Measurements from ENCODE around the gene TEKT5. TPM values are rescaled to one million over a fixed set of nuclear protein-coding genes. Genes with fewer than 3 reads are reported as not detected.
"Not testable (repeated sequence)": the region's sequence is repeated elsewhere in the genome, so short reads cannot be mapped to it uniquely, and the experiment has no call there.

The TEKT5 gene
- total RNA-seq, 1 donor from 2014 or later: not detected

DNA sequence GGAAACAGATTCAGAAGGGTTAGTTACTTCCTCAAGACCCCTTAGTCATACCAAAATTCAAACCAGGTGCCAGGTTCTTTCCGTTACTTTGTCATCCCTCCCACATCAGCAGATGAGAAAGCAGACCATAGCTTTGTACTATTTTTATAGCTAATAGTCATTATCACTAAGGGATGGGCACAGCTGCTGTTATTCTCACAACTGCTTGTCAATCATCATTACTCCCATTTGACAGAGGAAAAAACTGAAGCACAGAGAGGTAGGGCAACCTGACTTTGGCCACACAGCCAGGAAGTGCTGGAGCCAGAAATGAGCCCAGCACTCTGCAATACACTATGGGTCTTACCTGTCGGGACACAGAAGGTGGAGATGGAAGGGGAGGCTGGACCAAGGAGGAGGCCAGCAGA is 30.0 kb downstream of the TEKT5 start:
- no peak for ATAC-seq
- DNase-seq: no peak
- intact Hi-C loops (cut with micrococcal nuclease): no loop called here

DNA sequence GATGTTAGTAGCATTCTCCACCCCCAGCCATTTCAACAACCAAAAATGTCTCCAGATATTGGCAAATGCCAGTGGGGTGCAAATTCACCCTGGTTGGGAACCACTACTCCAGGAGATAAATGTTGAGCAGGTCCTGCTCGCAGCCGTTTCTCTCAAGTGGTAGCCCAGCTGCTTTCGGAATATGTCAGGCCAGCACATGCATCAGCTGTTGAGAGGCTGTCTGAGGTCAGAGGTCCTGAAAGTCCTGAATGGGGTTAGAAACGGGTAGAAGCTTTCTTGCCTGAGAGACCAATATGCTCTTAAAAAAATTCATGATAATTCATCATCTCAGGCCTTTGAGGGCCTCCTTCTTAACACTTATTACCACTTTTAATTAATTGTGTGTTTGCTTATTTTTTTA is 31.0 kb downstream of the TEKT5 start:
- DNase-seq: no peak
- intact Hi-C loops (cut with micrococcal nuclease): no loop called here
- no peak for ATAC-seq

DNA sequence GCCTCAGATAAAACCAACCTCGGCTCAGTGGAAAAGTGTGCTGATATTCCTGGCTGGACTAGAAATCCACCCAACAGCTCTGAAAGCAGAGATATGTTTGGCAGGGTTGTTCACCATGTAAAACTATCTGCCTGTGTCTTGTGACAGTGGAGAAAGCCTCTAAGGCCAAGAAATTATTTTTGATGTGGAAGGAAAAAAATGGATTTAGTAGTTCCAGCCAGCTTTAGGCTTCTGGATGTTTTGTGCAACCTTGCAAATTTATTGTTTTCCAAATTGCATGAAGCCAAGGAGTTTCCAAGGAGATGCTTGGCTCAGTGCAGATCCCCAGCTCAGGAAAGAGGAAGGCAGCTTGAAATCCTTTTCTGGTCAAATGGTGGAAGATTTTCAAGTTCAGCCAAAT is 31.6 kb downstream of the TEKT5 start:
- intact Hi-C loops (cut with micrococcal nuclease): no loop called here
- peak; percentile 63 for ATAC-seq

DNA sequence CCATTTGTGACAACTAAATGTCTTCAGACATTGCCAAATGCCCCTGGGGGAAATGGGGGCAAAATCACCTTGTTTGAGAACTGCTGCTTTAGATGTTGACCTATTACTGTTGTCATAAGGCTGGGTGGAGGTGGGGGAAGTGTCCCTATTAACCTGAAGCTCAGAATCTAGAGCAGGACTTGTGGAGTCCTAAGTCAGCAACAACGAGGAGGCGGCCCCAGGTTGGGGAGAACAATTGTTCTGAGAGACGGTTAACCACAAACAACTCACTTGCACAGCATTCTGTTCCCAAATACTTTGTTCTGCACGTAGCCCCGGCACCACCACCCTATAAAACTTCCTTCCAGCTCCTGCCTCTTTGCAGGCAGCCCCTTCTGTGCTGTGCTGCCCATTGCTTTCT is 32.5 kb downstream of the TEKT5 start:
- ATAC-seq (no peak), DNase-seq (no peak)
- intact Hi-C loops (cut with micrococcal nuclease): no loop called here

More for the DNA sequence above, 31.6 kb downstream of the TEKT5 start:
- DNase-seq: no peak

DNA sequence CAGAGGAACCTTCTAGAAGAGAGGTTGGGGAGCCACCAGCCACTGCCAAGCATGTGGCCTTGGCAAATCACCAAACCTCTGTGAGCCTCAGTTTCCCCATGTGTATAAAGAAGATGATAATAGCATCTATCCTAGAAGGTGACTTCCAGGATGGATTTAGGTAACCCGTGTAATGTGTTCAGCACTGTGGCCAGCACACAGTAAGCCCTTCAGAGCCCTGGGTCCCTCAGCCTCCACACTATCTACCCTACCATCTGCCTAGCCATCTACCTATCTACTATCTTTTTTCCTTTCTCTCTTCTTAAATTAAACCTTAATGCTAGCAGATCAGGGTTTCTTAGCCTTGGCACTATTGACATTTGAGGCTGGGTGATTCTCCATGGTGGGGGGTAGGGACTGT is 33.0 kb downstream of the TEKT5 start:
- DNase-seq: no peak
- ATAC-seq: no peak
- intact Hi-C loops (cut with micrococcal nuclease): no loop called here

DNA sequence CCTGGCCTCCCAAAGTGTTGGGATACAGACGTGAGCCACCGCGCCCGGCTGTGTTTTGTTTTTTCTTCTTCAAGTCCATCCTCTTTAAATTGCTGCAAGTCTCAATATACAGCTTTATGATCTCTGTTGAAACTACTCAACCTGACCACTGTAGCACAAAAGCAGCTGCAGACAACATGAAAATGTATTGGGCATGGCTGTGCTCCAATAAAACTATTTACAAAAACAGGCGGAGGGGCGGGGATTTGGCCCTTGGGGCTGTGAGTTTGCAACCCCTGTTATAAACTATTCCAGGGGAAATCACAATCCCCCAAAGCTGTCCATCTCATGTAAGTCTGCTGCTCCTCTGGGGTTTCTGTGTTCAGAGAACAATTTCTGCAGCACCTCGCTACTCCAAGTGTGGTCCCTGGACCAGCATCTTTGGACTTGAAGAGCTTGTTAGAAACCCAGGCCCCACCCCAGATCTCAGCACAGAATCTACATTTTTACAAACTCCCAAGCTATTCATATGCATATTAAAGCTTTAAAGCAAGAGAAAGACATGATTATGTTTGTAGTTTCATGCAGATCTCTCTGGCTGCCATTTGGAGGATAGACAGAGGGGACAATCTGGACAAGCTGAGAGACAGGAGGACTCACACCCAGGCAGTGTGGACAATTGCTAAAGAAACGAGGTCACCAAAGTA is 33.6 kb downstream of the TEKT5 start:
- intact Hi-C loops (cut with micrococcal nuclease): no loop called here
- ATAC-seq (no peak), DNase-seq (no peak)

DNA sequence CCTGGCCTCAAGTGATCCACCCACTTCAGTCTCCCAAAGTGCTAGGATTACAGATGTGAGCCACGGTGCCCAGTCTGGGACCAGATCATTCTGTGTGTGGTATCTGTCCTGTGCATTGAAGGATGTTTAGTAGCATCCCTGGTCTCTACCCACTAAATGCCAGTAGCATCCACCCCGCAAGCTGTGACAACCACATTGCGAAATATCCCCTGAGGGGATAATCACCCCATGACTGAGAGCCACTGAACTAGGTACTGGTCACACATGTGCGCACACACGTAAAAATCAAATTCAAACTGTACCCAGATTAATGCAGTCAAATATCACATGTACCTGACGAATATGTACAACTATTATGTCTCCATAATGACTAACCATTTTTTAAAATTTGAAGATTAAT is 35.8 kb downstream of the TEKT5 start:
- intact Hi-C loops (cut with micrococcal nuclease): no loop called here
- DNase-seq (no peak), ATAC-seq (no peak)

DNA sequence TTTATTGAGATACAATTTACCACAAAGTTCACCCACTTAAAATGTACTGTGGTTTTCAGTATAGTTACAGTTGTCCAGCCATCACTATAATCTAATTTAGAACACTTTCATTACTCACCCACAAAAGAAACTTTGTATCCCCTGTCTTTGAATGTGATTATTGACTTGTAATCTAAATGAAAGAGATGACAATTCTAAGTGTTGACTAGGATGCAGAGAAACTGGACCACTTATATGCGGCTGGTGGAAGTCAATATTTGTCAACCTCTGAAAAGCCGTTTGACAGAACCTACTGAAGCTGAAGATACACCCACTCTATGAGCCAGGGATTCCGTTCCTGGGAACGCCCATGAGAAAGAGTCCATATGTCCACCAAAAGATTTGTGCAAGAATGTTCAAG is 36.8 kb downstream of the TEKT5 start:
- DNase-seq (no peak), ATAC-seq (no peak)
- intact Hi-C loops (cut with micrococcal nuclease): no loop called here

DNA sequence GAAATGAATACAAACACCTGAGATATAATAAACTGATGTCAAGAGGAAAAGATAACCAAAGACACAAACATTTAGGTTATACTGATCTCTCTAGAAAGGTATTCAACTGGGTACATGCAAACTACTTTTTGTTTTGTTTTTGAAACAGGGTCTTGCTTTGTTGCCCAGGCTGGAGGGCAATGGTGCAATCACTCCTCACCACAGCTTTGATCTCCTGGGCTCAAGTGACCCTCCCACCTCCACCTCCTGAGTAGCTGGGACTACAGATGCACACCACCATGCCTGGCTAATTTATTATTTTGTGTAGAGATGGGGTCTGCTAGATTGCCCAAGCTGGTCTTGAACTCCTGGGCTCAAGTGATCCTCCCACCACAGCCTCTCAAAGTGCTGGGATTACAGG is 38.1 kb downstream of the TEKT5 start:
- no peak for ATAC-seq
- intact Hi-C loops (cut with micrococcal nuclease): no loop called here

DNA sequence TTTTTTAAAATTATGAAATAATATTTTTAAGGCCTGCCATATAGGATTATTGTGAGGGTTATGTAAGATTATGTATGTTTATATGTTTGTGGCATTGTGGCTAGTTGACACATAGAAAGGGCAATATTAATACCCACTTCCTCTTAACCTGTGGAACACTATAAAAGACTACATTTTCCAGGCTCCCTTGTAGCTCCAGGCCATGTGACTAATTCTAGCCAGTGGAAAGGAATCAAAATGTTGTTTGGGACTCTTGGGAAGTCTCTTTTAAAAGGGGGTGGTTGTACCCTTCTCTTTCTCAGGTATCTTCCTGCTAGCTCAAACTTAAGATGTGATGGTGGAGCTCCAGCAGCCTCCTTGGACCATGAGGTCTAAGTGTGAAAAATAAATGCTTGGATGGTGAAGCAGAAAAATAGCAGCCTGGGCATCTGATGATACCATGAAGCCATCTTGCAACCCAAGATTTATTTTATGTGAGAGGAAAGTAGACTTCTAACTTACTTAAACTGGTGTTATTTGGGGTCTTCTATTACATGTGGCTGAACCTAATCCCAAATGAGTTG is 39.2 kb downstream of the TEKT5 start:
- intact Hi-C loops (cut with micrococcal nuclease): no loop called here
- ATAC-seq: no peak
- no peak for DNase-seq

More for the DNA sequence above, 38.1 kb downstream of the TEKT5 start:
- no peak for DNase-seq

DNA sequence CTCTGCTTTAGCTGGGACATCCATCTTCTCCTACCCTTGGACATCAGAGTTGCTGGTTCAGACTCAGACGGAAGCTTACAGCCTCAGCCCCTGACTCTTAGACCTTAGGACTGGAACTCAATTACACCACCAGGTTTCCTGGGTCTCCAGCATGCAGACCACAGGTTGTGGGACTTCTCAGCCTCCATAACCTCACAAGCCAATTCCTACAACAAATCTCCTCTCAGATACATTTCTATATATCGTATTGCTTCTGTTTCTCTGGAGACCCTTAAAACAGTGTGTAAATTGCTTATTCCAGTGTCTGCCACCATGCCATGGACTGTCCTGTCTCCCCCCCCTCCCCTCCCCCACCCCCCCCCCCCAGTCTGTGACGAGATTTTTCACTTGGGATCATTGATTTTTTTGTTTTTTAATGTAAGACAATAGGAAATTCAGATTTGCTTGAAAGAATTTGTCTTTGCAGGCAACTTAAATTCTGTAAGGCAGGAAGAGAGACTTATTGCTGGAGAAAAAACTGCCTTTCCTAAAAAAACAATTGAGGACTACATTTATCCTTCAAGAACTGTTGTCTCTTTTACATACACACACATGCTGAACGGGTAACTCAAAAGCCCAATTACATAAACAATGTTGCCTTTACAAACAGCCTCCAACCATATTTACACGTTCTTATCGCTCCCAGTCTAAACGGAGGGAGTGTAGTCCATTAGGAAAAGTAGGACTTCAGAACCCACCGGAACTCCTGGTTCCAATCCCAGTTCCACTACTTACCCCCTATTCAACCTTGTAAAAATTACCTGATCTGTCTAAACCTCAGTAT is 39.9 kb downstream of the TEKT5 start:
- ATAC-seq (no peak), DNase-seq (no peak)
- intact Hi-C loops (cut with micrococcal nuclease): no loop called here

DNA sequence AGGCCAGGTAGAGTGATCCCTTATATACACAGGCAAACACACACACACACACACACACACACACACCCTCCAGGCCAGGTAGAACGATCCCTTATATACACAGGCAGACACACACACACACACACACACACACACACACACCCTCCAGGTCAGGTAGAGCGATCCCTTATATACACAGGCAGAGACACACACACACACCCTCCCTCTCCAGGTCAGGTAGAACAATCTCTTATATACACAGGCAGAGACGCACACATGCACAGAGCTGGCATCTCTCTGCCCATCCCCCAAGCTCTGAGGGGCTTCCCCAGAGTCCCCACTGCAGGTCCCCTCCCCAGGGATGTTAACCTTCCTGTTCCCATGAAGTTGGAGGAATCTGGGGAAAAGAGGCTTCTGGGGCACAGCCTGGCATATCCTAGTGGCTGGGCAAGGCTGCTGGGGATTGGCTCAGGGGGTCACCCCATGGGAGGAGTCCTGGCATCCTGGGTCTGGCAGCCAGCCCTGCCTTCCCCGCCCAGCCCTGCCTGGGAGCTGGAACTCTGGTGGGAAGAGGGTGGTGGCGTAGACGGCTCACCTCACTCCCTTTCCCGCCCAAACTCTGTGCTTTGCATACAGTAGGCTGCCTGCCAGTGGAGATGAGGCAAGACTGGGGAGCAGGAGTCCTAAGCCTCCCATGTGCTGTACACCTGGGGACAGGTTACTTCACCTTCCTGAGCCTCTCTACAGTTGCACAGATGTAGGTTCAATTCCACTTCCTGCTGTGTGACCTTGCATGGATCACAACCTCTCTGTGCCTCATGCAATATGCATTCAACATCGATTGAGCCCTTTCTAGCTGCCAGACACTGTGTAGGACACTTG is 41.8 kb downstream of the TEKT5 start:
- ATAC-seq: no peak
- intact Hi-C loops (cut with micrococcal nuclease): no loop called here
- DNase-seq: no peak

DNA sequence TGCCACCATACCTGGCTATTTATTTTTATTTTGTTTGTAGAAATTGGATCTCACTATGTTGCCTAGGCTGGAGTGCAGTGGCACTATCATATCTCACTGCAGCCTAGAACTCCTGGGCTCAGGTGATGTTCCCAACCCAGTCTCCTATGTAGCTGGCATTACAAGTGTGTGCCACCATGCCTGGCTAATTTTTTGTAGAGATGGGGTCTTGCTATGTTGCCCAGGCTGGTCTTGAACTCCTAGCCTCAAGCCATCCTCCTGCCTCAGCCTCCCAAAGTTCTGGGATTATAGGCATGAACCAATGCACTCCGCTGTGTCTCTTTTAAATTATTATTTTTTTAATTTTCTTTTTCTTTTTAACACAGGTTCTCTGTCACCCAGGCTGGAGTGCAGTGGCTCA is 45.6 kb downstream of the TEKT5 start:
- DNase-seq; intact Hi-C loops (cut with micrococcal nuclease); ATAC-seq: not testable (repeated sequence)

DNA sequence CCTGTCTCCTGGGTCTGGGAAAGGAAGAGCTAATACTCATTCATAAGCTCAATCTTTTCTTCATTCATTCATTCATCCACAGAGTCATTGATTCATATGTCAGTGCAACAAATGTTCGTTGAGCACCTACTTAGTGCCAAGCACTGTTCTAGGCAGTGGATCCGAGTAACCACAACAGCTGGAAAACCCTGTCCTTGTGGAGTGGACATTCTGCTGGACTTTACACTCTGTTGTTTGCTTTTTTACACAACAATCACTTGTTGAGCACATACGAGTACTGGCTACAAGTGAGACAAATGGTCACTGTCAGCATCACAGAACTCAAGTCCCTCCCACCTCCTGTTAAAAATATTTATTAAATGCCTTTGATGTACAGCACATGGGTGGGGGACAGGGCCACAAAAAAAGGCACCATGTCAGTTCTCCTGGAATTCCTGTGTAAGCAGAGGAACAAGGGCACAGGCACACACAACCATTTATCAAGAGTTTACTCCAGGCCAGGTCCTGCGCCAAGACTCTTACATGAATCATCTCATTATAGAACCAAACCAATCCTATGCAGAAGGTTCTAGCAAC is 46.9 kb downstream of the TEKT5 start:
- DNase-seq: no peak
- intact Hi-C loops (cut with micrococcal nuclease): no loop called here
- no peak for ATAC-seq

DNA sequence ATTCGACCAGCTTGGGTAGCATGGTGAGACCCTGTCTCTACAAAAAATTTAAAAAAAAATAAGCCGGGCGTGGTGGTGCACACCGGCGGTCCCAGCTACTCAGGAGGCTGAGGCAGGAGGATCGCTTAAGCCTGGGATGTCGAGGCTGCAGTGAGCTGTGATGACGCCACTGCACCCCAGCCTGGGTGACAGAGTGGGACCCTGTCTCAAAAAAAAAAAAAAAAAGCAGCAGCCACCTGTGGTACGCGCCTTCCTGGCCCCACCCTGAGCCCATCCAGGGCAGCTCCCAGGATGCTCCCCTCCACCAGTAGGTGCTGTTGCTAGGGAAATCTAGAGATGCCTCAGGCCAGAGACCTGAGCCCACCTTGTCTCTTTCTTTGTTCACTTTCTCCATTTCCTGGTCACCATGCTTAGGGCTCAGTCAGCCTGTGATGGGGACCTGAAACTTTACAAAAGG is 47.4 kb downstream of the TEKT5 start:
- intact Hi-C loops (cut with micrococcal nuclease): no loop called here
- no peak for DNase-seq
- ATAC-seq: no peak

DNA sequence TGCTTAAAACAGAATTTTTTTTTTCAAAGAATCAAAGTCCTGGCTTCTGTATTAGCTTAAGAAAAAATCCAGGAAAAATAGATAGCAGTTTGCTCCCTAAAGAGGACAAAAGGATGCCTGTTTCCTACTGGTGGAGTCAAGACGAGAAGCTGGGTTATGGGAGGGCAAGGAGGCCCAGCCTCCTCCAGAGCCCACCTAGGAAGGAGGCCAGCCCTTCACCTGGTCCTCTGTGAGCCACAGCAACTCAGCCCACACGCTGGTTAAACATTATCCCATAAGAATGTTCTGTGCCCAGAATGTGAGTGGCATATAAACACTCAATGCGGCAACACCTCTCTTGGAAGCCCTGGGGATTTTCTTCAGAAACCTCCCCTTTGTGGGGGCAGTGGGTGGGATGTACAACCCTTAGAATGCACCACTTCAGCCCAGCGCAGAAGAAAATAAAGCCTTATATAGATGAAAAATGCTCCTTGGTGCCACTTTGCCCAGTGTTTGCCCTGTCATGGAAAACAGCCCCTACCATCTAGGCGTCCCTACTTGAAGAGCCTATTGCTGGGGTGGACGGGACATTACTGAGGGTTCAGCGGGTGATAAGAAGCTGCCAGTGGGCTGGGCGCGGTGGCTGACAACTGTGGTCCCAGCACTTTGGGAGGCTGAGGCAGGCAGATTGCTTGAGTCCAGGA is 48.0 kb downstream of the TEKT5 start:
- intact Hi-C loops (cut with micrococcal nuclease): no loop called here
- no peak for DNase-seq
- ATAC-seq: no peak

DNA sequence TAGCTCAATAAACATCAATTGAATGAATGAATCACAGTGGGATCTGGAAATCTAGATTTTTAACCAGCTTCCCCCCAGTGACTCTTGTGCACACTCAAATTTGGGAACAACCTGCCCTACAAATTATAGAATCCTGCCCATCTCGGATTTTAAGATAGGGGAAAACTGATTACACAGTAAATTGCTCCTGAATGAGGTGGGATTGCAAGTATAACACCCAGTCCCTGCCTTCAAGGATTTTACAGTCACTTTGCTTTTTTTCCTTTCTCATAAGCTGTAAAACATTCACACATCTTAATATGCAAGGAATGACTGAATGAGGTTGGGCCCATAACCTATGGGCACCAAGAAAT is 48.5 kb downstream of the TEKT5 start:
- intact Hi-C loops (cut with micrococcal nuclease): no loop called here
- ATAC-seq (no peak), DNase-seq (no peak)

DNA sequence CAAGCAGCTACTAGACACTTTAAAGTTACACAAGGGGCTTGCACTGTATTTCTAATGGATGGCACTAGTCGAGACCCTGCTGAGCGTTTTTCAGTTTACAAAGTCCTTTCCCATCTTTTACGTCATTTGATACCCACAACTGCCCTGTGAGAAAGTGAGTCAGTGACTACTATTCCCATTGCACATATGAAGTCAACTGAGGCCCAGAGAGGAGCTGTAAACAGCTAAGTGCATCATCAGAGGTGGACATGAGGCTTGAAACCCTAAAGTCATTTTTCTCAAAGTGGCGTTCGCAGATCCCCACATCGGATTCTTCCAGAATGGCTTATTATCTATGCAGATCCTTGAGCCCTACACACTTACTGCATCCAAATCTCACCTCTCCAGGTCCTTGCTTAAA is 50.6 kb downstream of the TEKT5 start:
- no peak for DNase-seq
- intact Hi-C loops (cut with micrococcal nuclease): no loop called here
- ATAC-seq: no peak

DNA sequence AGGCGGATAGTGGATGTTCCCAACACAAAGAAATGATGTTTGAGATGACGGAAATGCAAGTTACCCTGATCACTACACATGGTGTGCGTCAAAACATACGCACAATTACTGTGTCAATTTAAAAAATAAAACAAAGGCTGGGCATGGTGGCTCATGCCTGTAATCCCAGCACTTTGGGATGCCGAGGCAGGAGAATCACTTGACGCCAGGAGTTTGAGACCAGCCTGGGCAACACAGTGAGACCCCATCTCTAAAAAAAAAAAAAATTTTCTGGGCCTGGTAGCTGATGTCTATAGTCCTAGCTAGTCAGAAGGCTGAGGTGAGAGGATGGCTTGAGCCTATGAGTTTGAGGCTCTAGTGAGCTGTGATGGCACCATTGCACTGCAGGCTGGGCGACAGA is 51.8 kb downstream of the TEKT5 start:
- no peak for DNase-seq
- intact Hi-C loops (cut with micrococcal nuclease): no loop called here
- no peak for ATAC-seq

Measured in left ventricle myocardium superior (tissue), 1 donor.